ENCODE results near the gene DENND2D. TPM values are rescaled to one million over a fixed set of nuclear protein-coding genes. Genes with fewer than 3 reads are reported as not detected.

DENND2D gene
- total and polyA plus RNA-seq, 9 of the 15 experiments (the other 6 are each of a cell fraction or from before 2014, with no cell fraction given): 0.08 to 0.44 (median 0.13) TPM; not detected in 6

DNA sequence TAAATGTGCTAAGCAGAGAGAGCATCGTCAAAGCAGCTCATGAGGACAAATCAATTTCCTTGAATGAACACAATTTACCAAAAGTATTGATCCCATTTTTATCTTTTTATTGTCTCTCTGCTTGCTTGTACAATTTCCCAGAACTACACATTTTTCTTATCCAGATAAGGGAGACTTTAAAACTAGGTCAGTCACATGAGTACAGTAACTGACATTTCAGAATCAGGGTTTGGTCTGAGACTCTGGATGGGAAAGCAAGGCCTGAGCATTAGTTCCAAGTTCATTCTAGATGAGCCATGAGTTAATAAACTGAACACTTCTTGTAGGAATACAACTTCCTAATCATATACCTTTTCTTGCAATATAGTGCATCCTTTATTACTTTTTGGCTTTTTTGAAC, 11.5 kb upstream of the DENND2D start:
- Histone ChIP-seq H3K9me3 (replicated peaks; ENCODE audit: control insufficient read depth, insufficient read depth, low read depth, low read length) (no peaks in the 10 kb centered on the region), H3K9ac (ENCODE audit: insufficient read depth in 1 of 2, low read depth in 2 of 2, low read length in 2 of 2) (no peak overlapping the region), H3K36me3 (ENCODE audit: control insufficient read depth, insufficient read depth, low read length) (no peaks in the 10 kb centered on the region), H3K4me1 (replicated peaks in 1 of 2; ENCODE audit: control insufficient read depth in 2 of 2, insufficient read depth in 2 of 2, low read length in 2 of 2) (peaks cover 0 to 10% of the 10 kb centered on the region in 2 experiments; a peak in 2 of 5 replicates), H4K20me1 (replicated peaks; ENCODE audit: control insufficient read depth, insufficient read depth, low read length) (no peaks in the 10 kb centered on the region), H3K79me2 (ENCODE audit: control insufficient read depth, insufficient read depth, low read length) (no peaks in the 10 kb centered on the region), H3K4me3 (no peak overlapping the region), H2AFZ (ENCODE audit: low read depth, low read length) (no peak overlapping the region), H3K27me3 (ENCODE audit: control insufficient read depth in 2 of 2, insufficient read depth in 2 of 2, low read length in 2 of 2) (peaks cover 0 to 5% of the 10 kb centered on the region in 2 experiments; a peak in 1 of 5 replicates), H3K27ac (ENCODE audit: extremely low read depth, low read depth, low read length) (no peak overlapping the region), H3K9me1 (ENCODE audit: control insufficient read depth, insufficient read depth, low read length) (no peaks in the 10 kb centered on the region), H3K4me2 (ENCODE audit: insufficient read depth, low read length) (no peak overlapping the region)
- POLR2A ChIA-PET: no interaction called here
- CTCF ChIA-PET (ENCODE audit: low intra/inter-chr PET ratio): no interaction called here
- in situ Hi-C loops (cut with MboI) (no loop called here), intact Hi-C loops (cut with micrococcal nuclease) (loop anchor here (10.0 kb wide), 1 partner anchor 453 kb away; no protein-coding TSS in a partner anchor)
- DNase-seq (ENCODE audit: extremely low read depth in 1 of 4, low spot score in 3 of 4) (no peak), FAIRE-seq (no peak), ATAC-seq (no peak)
- TF ChIP-seq, protein P1, sequence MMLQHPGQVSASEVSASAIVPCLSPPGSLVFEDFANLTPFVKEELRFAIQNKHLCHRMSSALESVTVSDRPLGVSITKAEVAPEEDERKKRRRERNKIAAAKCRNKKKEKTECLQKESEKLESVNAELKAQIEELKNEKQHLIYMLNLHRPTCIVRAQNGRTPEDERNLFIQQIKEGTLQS (IDR thresholded peaks at IDR 0.05): no peak
- TF ChIP-seq, protein P1 (CRISPR knock-in tag; conservative IDR thresholded peaks at IDR 0.05): no peak
- TF ChIP-seq RBFOX2 (IDR thresholded peaks at IDR 0.05; ENCODE audit: low read depth, low read length) (no peak), ZBTB8A (IDR thresholded peaks at IDR 0.05; ENCODE audit: partially characterized antibody) (no peak), ILF3 (IDR thresholded peaks at IDR 0.05; ENCODE audit: borderline replicate concordance) (no peak), RBBP5 (IDR thresholded peaks at IDR 0.05; ENCODE audit: borderline replicate concordance, insufficient read depth, low read length, poor library complexity, severe bottlenecking) (no peak), CCAR2 (IDR thresholded peaks at IDR 0.05; ENCODE audit: low read depth, low read length) (no peak), ZKSCAN1 (IDR thresholded peaks at IDR 0.05; ENCODE audit: low read depth, low read length) (no peak), GABPA (tag; conservative IDR thresholded peaks at IDR 0.05; ENCODE audit: low read depth) (no peak), NCOA4 (IDR thresholded peaks at IDR 0.05; ENCODE audit: partially characterized antibody) (no peak)
- TF ChIP-seq, protein P2, sequence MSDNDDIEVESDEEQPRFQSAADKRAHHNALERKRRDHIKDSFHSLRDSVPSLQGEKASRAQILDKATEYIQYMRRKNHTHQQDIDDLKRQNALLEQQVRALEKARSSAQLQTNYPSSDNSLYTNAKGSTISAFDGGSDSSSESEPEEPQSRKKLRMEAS (CRISPR knock-in tag; IDR thresholded peaks at IDR 0.05): no peak
- TF ChIP-seq, protein P3, sequence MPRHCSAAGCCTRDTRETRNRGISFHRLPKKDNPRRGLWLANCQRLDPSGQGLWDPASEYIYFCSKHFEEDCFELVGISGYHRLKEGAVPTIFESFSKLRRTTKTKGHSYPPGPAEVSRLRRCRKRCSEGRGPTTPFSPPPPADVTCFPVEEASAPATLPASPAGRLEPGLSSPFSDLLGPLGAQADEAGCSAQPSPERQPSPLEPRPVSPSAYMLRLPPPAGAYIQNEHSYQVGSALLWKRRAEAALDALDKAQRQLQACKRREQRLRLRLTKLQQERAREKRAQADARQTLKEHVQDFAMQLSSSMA (CRISPR knock-in tag; IDR thresholded peaks at IDR 0.05): no peak
- TF ChIP-seq, protein P4, sequence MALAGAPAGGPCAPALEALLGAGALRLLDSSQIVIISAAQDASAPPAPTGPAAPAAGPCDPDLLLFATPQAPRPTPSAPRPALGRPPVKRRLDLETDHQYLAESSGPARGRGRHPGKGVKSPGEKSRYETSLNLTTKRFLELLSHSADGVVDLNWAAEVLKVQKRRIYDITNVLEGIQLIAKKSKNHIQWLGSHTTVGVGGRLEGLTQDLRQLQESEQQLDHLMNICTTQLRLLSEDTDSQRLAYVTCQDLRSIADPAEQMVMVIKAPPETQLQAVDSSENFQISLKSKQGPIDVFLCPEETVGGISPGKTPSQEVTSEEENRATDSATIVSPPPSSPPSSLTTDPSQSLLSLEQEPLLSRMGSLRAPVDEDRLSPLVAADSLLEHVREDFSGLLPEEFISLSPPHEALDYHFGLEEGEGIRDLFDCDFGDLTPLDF (CRISPR knock-in tag; IDR thresholded peaks at IDR 0.05): no peak
- 24% methylated on average over 1 of the region's 1 CpG for WGBS (ENCODE audit: insufficient coverage, low coverage, missing lambda C conversion rate)
- BruUV-seq (replicated peaks): no TSS peak

All from K562 (cell line).